ENCODE measurements around the gene MRPL12.
A peak's percentile ranks its signal among the peaks of the same experiment; 100 is the strongest.

The MRPL12 gene

DNA sequence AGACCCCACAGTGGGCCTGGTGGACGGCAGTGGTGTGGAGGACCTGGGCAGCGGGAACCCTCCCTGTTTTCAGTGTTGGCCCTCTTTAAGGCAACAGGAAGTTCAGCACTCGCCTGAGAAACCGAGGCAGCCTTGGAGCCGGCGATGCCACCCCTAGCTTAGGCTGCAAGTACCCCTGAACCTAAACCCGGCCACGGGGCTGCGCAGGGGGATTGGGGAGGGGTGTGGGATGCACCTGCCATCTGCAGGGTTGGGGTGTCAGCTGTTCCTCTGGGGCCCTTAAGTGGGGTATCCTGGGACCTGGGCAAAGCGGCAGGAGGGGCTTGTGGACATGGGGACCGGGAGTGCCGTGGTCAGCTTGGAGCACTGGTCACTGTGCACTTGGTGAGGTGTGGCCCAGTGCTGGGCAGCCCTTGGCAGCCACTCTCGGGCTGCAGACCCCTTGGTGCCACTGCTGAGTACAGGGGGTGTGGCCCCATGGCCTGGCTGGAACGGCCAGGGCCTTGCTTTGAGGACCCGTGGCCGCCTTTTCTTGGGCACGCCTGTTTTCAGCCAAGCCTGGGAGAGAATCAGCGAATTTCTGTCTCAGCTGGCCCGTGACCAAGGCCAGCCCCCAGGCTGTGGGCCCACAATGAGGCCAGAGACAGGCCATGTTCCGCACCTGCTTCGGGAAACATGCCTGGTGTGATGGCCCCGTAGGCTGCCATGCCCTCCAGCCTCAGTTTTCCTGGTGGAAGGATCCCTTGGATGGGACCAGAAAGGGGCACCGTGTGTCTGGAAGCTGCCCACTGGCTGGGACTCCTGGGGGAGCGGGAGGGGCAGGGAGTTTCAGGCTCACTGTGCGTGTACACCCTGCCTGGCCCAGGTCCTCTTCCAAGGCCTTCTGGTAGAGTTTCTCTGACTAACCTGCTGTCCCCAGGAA, 4.8 kb downstream of the MRPL12 start:
- WGBS = 97% methylated on average over 25 of the region's 25 CpGs
- Histone ChIP-seq H3K18ac (ENCODE audit: low read depth in 1 of 2, low read length in 2 of 2) (no peak overlapping the region), H3K4me2 (ENCODE audit: low read length, poor library complexity, severe bottlenecking) (no peak overlapping the region), H4K91ac (ENCODE audit: low read length) (no peak overlapping the region), H2BK12ac (ENCODE audit: low read length in 2 of 2) (no peak overlapping the region), H3K27ac (ENCODE audit: low read length, poor library complexity, severe bottlenecking) (no peak overlapping the region), H2AK5ac (ENCODE audit: low read length, severe bottlenecking) (no peak overlapping the region), H3K23ac (ENCODE audit: low read length in 2 of 2) (peak overlapping the region in 1 of 2 experiments; percentile 67), H2BK15ac (ENCODE audit: low read depth, poor library complexity, severe bottlenecking) (no peak overlapping the region), H3K79me1 (replicated peaks; ENCODE audit: low read length, poor library complexity, severe bottlenecking) (peaks cover 24% of the 10 kb centered on the region), H2BK120ac (ENCODE audit: low read depth, low read length) (no peak overlapping the region), H3K4me3 (ENCODE audit: insufficient read depth in 1 of 2, low read depth in 1 of 2, low read length in 2 of 2) (no peak overlapping the region), H2AFZ (ENCODE audit: low read depth, low read length) (no peak overlapping the region), H3K27me3 (ENCODE audit: control insufficient read depth in 1 of 2, insufficient read depth in 1 of 2, low read length in 2 of 2) (no peaks in the 10 kb centered on the region), H3K9me3 (ENCODE audit: control insufficient read depth, low read length) (no peaks in the 10 kb centered on the region), H3K4me1 (ENCODE audit: control insufficient read depth, insufficient read depth, low read depth, low read length) (peaks cover 30% of the 10 kb centered on the region), H3K4ac (ENCODE audit: low read depth in 1 of 2, low read length in 2 of 2) (no peak overlapping the region), H3K9ac (ENCODE audit: low read length) (no peak overlapping the region), H3K36me3 (ENCODE audit: control insufficient read depth in 1 of 2, insufficient read depth in 2 of 2, low read depth in 1 of 2, low read length in 2 of 2) (peaks cover 37 to 42% of the 10 kb centered on the region in 2 experiments), H3K14ac (ENCODE audit: low read length in 2 of 2) (no peak overlapping the region), H4K8ac (ENCODE audit: low read length) (no peak overlapping the region), H2BK5ac (ENCODE audit: low read depth, low read length, poor library complexity, severe bottlenecking) (no peak overlapping the region)
- no peak for DNase-seq

DNA sequence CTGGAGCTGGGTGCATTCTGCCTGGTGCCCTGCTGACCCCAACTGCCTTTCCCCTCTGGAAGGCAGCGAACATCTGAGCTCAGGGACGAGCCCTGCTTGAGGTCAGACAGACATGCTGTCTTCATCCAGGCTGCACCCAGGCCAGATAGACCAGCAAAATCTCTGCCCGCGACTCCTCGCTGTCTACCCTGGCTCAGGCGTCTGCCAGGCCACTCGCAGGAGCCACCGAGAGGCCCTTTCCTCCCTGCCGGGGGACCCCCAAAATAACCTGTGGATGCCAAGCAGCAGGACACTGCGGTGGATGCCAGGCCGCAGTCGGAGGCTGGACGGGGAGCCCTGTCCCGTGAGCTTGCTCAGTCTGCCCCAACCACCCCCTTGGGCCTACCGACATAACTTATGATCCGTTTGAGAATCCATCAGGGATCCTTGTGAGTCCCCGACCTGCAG, 5.6 kb downstream of the MRPL12 start:
- no peak overlapping the region for H3K4ac ChIP-seq (ENCODE audit: low read depth in 1 of 2, low read length in 2 of 2)
- H2AFZ ChIP-seq (ENCODE audit: low read depth, low read length) = no peak overlapping the region
- no peak for DNase-seq
- H4K8ac ChIP-seq (ENCODE audit: low read length) = no peak overlapping the region
- no peak overlapping the region for H3K14ac ChIP-seq (ENCODE audit: low read length in 2 of 2)
- 94% methylated on average over 17 of the region's 17 CpGs for WGBS
- H3K9ac ChIP-seq (ENCODE audit: low read length) = no peak overlapping the region
- no peak overlapping the region for H3K18ac ChIP-seq (ENCODE audit: low read depth in 1 of 2, low read length in 2 of 2)
- no peaks in the 10 kb centered on the region for H3K27me3 ChIP-seq (ENCODE audit: control insufficient read depth in 1 of 2, insufficient read depth in 1 of 2, low read length in 2 of 2)
- peaks cover 37% of the 10 kb centered on the region for H3K4me1 ChIP-seq (ENCODE audit: control insufficient read depth, insufficient read depth, low read depth, low read length)
- no peak overlapping the region for H3K27ac ChIP-seq (ENCODE audit: low read length, poor library complexity, severe bottlenecking)
- no peak overlapping the region for H3K4me3 ChIP-seq (ENCODE audit: insufficient read depth in 1 of 2, low read depth in 1 of 2, low read length in 2 of 2)
- no peak overlapping the region for H3K23ac ChIP-seq (ENCODE audit: low read length in 2 of 2)
- H2BK15ac ChIP-seq (ENCODE audit: low read depth, poor library complexity, severe bottlenecking) = no peak overlapping the region
- peaks cover 25% of the 10 kb centered on the region for H3K79me1 ChIP-seq (replicated peaks; ENCODE audit: low read length, poor library complexity, severe bottlenecking)
- no peak overlapping the region for H2BK12ac ChIP-seq (ENCODE audit: low read length in 2 of 2)
- H2AK5ac ChIP-seq (ENCODE audit: low read length, severe bottlenecking) = no peak overlapping the region
- peaks cover 37 to 42% of the 10 kb centered on the region in 2 experiments for H3K36me3 ChIP-seq (ENCODE audit: control insufficient read depth in 1 of 2, insufficient read depth in 2 of 2, low read depth in 1 of 2, low read length in 2 of 2)
- no peaks in the 10 kb centered on the region for H3K9me3 ChIP-seq (ENCODE audit: control insufficient read depth, low read length)
- H2BK5ac ChIP-seq (ENCODE audit: low read depth, low read length, poor library complexity, severe bottlenecking) = no peak overlapping the region
- H2BK120ac ChIP-seq (ENCODE audit: low read depth, low read length) = no peak overlapping the region
- no peak overlapping the region for H3K4me2 ChIP-seq (ENCODE audit: low read length, poor library complexity, severe bottlenecking)
- H4K91ac ChIP-seq (ENCODE audit: low read length) = no peak overlapping the region

DNA sequence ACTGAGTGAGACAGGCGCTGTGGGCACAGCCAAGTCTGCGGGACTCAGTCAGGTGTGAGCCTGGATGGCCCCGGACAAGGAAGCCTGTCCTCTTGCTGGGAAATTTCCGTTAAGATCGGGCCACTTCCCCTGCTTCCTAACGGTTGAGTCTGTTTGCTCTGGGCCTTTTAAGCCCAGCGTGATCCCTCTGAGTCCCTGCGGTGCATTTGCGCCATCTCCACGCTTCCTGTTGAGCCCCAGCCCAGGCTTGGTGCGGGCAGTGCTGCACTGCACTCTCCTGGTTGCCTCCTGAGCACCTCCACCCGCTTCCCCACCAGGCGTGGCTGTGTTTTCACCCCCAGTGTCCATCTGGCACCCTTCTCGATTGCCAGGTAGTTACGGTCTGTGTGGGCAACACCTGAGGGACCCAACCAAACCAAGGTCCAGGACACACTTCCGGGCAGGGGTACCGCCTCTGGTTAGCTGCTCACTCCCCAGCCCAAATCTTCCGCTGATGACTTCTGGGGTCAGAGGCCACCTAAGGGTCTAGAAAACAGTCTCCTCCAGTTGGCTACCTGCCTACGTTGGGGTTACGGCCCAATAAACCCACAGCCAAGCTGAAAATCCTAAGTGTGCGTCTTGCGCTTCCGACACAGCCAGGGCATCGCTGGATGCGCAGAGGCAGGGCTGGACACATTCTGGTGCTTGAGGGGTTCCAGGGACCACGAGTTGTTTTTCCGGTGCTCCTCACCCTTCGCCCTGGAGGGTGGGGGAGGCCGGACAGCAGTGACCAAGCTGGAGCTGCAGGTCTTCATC, 7.5 kb downstream of the MRPL12 start:
- peak overlapping the region in 1 of 2 experiments; percentile 76 for H3K14ac ChIP-seq (ENCODE audit: low read length in 2 of 2)
- H2BK15ac ChIP-seq (ENCODE audit: low read depth, poor library complexity, severe bottlenecking) = no peak overlapping the region
- WGBS = 22% methylated on average over 29 of the region's 29 CpGs

More for the DNA sequence above, 7.5 kb downstream of the MRPL12 start:
- Histone ChIP-seq H4K91ac (ENCODE audit: low read length) (no peak overlapping the region), H3K23ac (ENCODE audit: low read length in 2 of 2) (peak overlapping the region in 1 of 2 experiments; percentile 34), H3K9ac (ENCODE audit: low read length) (peak overlapping the region; percentile 57), H2BK120ac (ENCODE audit: low read depth, low read length) (no peak overlapping the region), H2AK5ac (ENCODE audit: low read length, severe bottlenecking) (peak overlapping the region; percentile 2), H3K27ac (ENCODE audit: low read length, poor library complexity, severe bottlenecking) (peak overlapping the region; percentile 6), H3K18ac (ENCODE audit: low read depth in 1 of 2, low read length in 2 of 2) (peak overlapping the region; percentile 10 to 13), H3K27me3 (ENCODE audit: control insufficient read depth in 1 of 2, insufficient read depth in 1 of 2, low read length in 2 of 2) (no peaks in the 10 kb centered on the region), H4K8ac (ENCODE audit: low read length) (no peak overlapping the region), H2BK5ac (ENCODE audit: low read depth, low read length, poor library complexity, severe bottlenecking) (no peak overlapping the region), H3K36me3 (ENCODE audit: control insufficient read depth in 1 of 2, insufficient read depth in 2 of 2, low read depth in 1 of 2, low read length in 2 of 2) (peaks cover 28 to 45% of the 10 kb centered on the region in 2 experiments), H3K9me3 (ENCODE audit: control insufficient read depth, low read length) (no peaks in the 10 kb centered on the region), H3K4me1 (ENCODE audit: control insufficient read depth, insufficient read depth, low read depth, low read length) (peaks cover 33% of the 10 kb centered on the region), H2BK12ac (ENCODE audit: low read length in 2 of 2) (peak overlapping the region in 1 of 2 experiments; percentile 61), H3K4me3 (ENCODE audit: insufficient read depth in 1 of 2, low read depth in 1 of 2, low read length in 2 of 2) (peak overlapping the region in 1 of 2 experiments; percentile 72), H3K4ac (ENCODE audit: low read depth in 1 of 2, low read length in 2 of 2) (peak overlapping the region in 1 of 2 experiments; percentile 5), H2AFZ (ENCODE audit: low read depth, low read length) (no peak overlapping the region), H3K79me1 (replicated peaks; ENCODE audit: low read length, poor library complexity, severe bottlenecking) (peaks cover 28% of the 10 kb centered on the region), H3K4me2 (ENCODE audit: low read length, poor library complexity, severe bottlenecking) (peak overlapping the region; percentile 53)
- DNase-seq = peak; percentile 36
